IPS DF 6.9 (cell line): ENCODE results near the gene HS6ST2.

Experiments
- DNase-seq: peaks from one replicate; pipeline ENCODE4 v3.0.0-alpha.2; 2013; ENCODE audit warnings: low read depth, low spot score
- H3K27ac ChIP-seq: one replicate; pipeline ENCODE4 v1.5.1; 2013; ENCODE audit warnings: low read length, control low read depth
- H3K27me3 ChIP-seq: 2 replicates; pipeline ENCODE4 v1.6.1; 2013; ENCODE audit warnings: mild to moderate bottlenecking, low read length; ENCODE audit not compliant: control insufficient read depth, insufficient read depth
- H3K36me3 ChIP-seq: 2 replicates; pipeline ENCODE4 v1.6.1; 2013; ENCODE audit warnings: low read length; ENCODE audit not compliant: control insufficient read depth, insufficient read depth
- H3K4me1 ChIP-seq: 2 replicates; pipeline ENCODE4 v1.6.1; 2013; ENCODE audit warnings: low read length; ENCODE audit not compliant: control insufficient read depth, insufficient read depth
- H3K4me3 ChIP-seq: 2 replicates; pipeline ENCODE4 v1.5.1; 2013; ENCODE audit warnings: mild to moderate bottlenecking, low read length
- H3K9me3 ChIP-seq: 2 replicates; pipeline ENCODE4 v1.6.1; 2013; ENCODE audit warnings: low read length, inconsistent platforms; ENCODE audit not compliant: control insufficient read depth, insufficient read depth
- WGBS: extraction: QIAGEN DNeasy Blood & Tissue Kit; methylation state at CpG from one replicate; pipeline ENCODE4 v1.1.7; 2013; ENCODE audit warnings: mixed read lengths, missing lambda C conversion rate; ENCODE audit not compliant: insufficient read length, insufficient coverage; 5-methylcytosine and 5-hydroxymethylcytosine counted together

HS6ST2 gene

GRCh38 chrX:132748268-132748667 is 210.2 kb downstream of the HS6ST2 start:
- Histone ChIP-seq H3K36me3 (no peaks in the 10 kb centered on the region), H3K4me1 (peaks cover 2% of the 10 kb centered on the region), H3K4me3 (no peak overlapping the region), H3K27me3 (no peaks in the 10 kb centered on the region; the same call in 1 of the 2 replicates), H3K9me3 (no peaks in the 10 kb centered on the region), H3K27ac (no peak overlapping the region)
- WGBS, result no CpG with 5 or more reads among the region's 5 CpGs
- DNase-seq, result no peak

GRCh38 chrX:132745593-132745992 is 212.8 kb downstream of the HS6ST2 start:
- peaks cover 4% of the 10 kb centered on the region; the same call in 1 of the 2 replicates for H3K27me3 ChIP-seq
- no peak overlapping the region for H3K27ac ChIP-seq
- no peak for DNase-seq
- no peak overlapping the region for H3K4me3 ChIP-seq
- WGBS, result no CpG with 5 or more reads among the region's 2 CpGs
- H3K4me1 ChIP-seq, result no peaks in the 10 kb centered on the region
- H3K36me3 ChIP-seq, result no peaks in the 10 kb centered on the region
- H3K9me3 ChIP-seq, result no peaks in the 10 kb centered on the region

- Histone ChIP-seq H3K36me3 (no peaks in the 10 kb centered on the region), H3K9me3 (no peaks in the 10 kb centered on the region), H3K27ac (no peak overlapping the region), H3K27me3 (peaks cover 4% of the 10 kb centered on the region; the same call in 1 of the 2 replicates), H3K4me3 (no peak overlapping the region), H3K4me1 (no peaks in the 10 kb centered on the region)
- DNase-seq, result no peak
- no CpG with 5 or more reads among the region's 1 CpG for WGBS
Observed at GRCh38 chrX:132744470-132744869, 214.0 kb downstream of the HS6ST2 start.

- H3K27me3 ChIP-seq, result peaks cover 4% of the 10 kb centered on the region; the same call in 1 of the 2 replicates
- H3K4me3 ChIP-seq, result no peak overlapping the region
- H3K36me3 ChIP-seq, result no peaks in the 10 kb centered on the region
- no peaks in the 10 kb centered on the region for H3K4me1 ChIP-seq
- no peaks in the 10 kb centered on the region for H3K9me3 ChIP-seq
- WGBS, result no CpG with 5 or more reads among the region's 3 CpGs
- DNase-seq, result no peak
- no peak overlapping the region for H3K27ac ChIP-seq
Observed at GRCh38 chrX:132743086-132743485, 215.3 kb downstream of the HS6ST2 start.

- no CpG with 5 or more reads among the region's 1 CpG for WGBS
- DNase-seq, result no peak
- Histone ChIP-seq H3K27me3 (peaks cover 4% of the 10 kb centered on the region; the same call in 1 of the 2 replicates), H3K27ac (no peak overlapping the region), H3K4me1 (no peaks in the 10 kb centered on the region), H3K4me3 (no peak overlapping the region), H3K36me3 (no peaks in the 10 kb centered on the region), H3K9me3 (no peaks in the 10 kb centered on the region)
Observed at GRCh38 chrX:132742246-132742645, 216.2 kb downstream of the HS6ST2 start.

- Histone ChIP-seq H3K4me3 (no peak overlapping the region), H3K27ac (no peak overlapping the region), H3K4me1 (no peaks in the 10 kb centered on the region), H3K27me3 (peaks cover 4% of the 10 kb centered on the region; the same call in 1 of the 2 replicates), H3K36me3 (no peaks in the 10 kb centered on the region), H3K9me3 (no peaks in the 10 kb centered on the region)
- no CpG with 5 or more reads among the region's 2 CpGs for WGBS
- no peak for DNase-seq
Observed at GRCh38 chrX:132741689-132742088, 216.7 kb downstream of the HS6ST2 start.

- whole genome bisulfite sequencing, result no CpG with 5 or more reads among the region's 3 CpGs
Observed at GRCh38 chrX:132740316-132741123, 217.9 kb downstream of the HS6ST2 start.

GRCh38 chrX:132738951-132739350 is 219.5 kb downstream of the HS6ST2 start:
- no CpG with 5 or more reads among the region's 6 CpGs for WGBS
- Histone ChIP-seq H3K9me3 (no peaks in the 10 kb centered on the region), H3K4me1 (no peaks in the 10 kb centered on the region), H3K4me3 (no peak overlapping the region), H3K27ac (no peak overlapping the region), H3K36me3 (no peaks in the 10 kb centered on the region), H3K27me3 (peaks cover 4% of the 10 kb centered on the region; the same call in 1 of the 2 replicates)
- DNase-seq, result no peak

More at GRCh38 chrX:132740316-132741123, 217.9 kb downstream of the HS6ST2 start:
- no peaks in the 10 kb centered on the region for H3K4me1 ChIP-seq
- H3K4me3 ChIP-seq, result no peak overlapping the region
- H3K27me3 ChIP-seq, result peaks cover 4% of the 10 kb centered on the region; the same call in 1 of the 2 replicates
- no peaks in the 10 kb centered on the region for H3K9me3 ChIP-seq
- H3K36me3 ChIP-seq, result no peaks in the 10 kb centered on the region
- DNase-seq, result no peak
- no peak overlapping the region for H3K27ac ChIP-seq

GRCh38 chrX:132737743-132738142 is 220.7 kb downstream of the HS6ST2 start:
- Histone ChIP-seq H3K9me3 (no peaks in the 10 kb centered on the region), H3K4me3 (no peak overlapping the region), H3K4me1 (no peaks in the 10 kb centered on the region), H3K27ac (no peak overlapping the region), H3K36me3 (no peaks in the 10 kb centered on the region), H3K27me3 (peaks cover 4% of the 10 kb centered on the region; the same call in 1 of the 2 replicates)
- no CpG with 5 or more reads among the region's 5 CpGs for WGBS
- no peak for DNase-seq

- Histone ChIP-seq H3K27ac (no peak overlapping the region), H3K27me3 (no peaks in the 10 kb centered on the region), H3K36me3 (no peaks in the 10 kb centered on the region), H3K9me3 (no peaks in the 10 kb centered on the region), H3K4me1 (no peaks in the 10 kb centered on the region), H3K4me3 (no peak overlapping the region)
- DNase-seq, result no peak
- WGBS, result no CpG with 5 or more reads among the region's 4 CpGs
Observed at GRCh38 chrX:132732236-132732635, 226.2 kb downstream of the HS6ST2 start.

- WGBS, result no CpG with 5 or more reads among the region's 1 CpG
- no peaks in the 10 kb centered on the region for H3K36me3 ChIP-seq
- no peaks in the 10 kb centered on the region for H3K27me3 ChIP-seq
- no peak overlapping the region for H3K27ac ChIP-seq
- H3K4me3 ChIP-seq, result no peak overlapping the region
- no peaks in the 10 kb centered on the region for H3K9me3 ChIP-seq
- DNase-seq, result no peak
- H3K4me1 ChIP-seq, result no peaks in the 10 kb centered on the region
Observed at GRCh38 chrX:132730726-132731125, 227.7 kb downstream of the HS6ST2 start.
